GM13977 (cell line): ENCODE measurements around the gene BRI3.

ENCODE experiments used
- DNase-seq: peaks from one replicate; pipeline ENCODE4 v3.0.0; 2012; ENCODE audit warnings: low spot score
- CTCF ChIP-seq: IDR thresholded peaks from 2 replicates; pipeline ENCODE4 v1.5.1; 2012; ENCODE audit warnings: mild to moderate bottlenecking, control low read depth; ENCODE audit not compliant: insufficient read depth; ENCODE audit errors: extremely low read depth, missing control alignments
- in situ Hi-C: fragments of 300-500 bp; cut with MboI; formaldehyde crosslinking; loops from one replicate; pipeline ENCODE4 v1.12.0; 2022; ENCODE audit warnings: low sequenced_read_pairs, low pct_unique_long_range_greater_than_20kb, mixed read lengths, inconsistent platforms; ENCODE audit not compliant: unreplicated experiment

Gene BRI3

GRCh38 chr7:98265841-98266271 lies 15.6 kb upstream of the BRI3 start:
- TF ChIP-seq CTCF = no peak
- in situ Hi-C loops = no loop called here
- DNase-seq = no peak

- in situ Hi-C loops = no loop called here
- TF ChIP-seq CTCF = peak; percentile 18
- no peak for DNase-seq
These were observed 14.6 kb upstream of the BRI3 start for GRCh38 chr7:98266840-98267239.

- in situ Hi-C loops = no loop called here
- DNase-seq = no peak
- no peak for TF ChIP-seq CTCF
These were observed 14.2 kb upstream of the BRI3 start for GRCh38 chr7:98267303-98267702.

- DNase-seq = no peak
- in situ Hi-C loops = no loop called here
- no peak for TF ChIP-seq CTCF
These were observed 5.2 kb upstream of the BRI3 start for GRCh38 chr7:98276241-98276761.

- in situ Hi-C loops = no loop called here
- TF ChIP-seq CTCF = no peak
- DNase-seq = no peak
These were observed 3.1 kb upstream of the BRI3 start for GRCh38 chr7:98278408-98278807.

GRCh38 chr7:98278936-98279335 lies 2.5 kb upstream of the BRI3 start:
- DNase-seq = no peak

More at GRCh38 chr7:98278936-98279335, 2.5 kb upstream of the BRI3 start:
- in situ Hi-C loops = no loop called here
- TF ChIP-seq CTCF = no peak
